ENCODE data around the gene SEMA3A. TPM values are rescaled to one million over a fixed set of nuclear protein-coding genes. Genes with fewer than 3 reads are reported as not detected.

SEMA3A gene
- total and polyA plus RNA-seq, 2 of the 13 experiments (the other 11 are each of a cell fraction or from before 2014, with no cell fraction given): 0.29 to 1.2 TPM

- TF ChIP-seq HNRNPL (IDR thresholded peaks at IDR 0.05; ENCODE audit: low read depth, low read length) (no peak), RAD21 (CRISPR knock-in tag; IDR thresholded peaks at IDR 0.05) (no peak), DR1 (CRISPR knock-in tag; IDR thresholded peaks at IDR 0.05) (no peak), EP300 (IDR thresholded peaks at IDR 0.05; ENCODE audit: low read depth in 2 of 2, low read length in 2 of 2) (no peak), EP300 (CRISPR knock-in tag; IDR thresholded peaks at IDR 0.05; ENCODE audit: borderline replicate concordance) (no peak), ZFAT (CRISPR knock-in tag; conservative IDR thresholded peaks at IDR 0.05) (no peak)
Measured at GRCh38 chr7:84077336-84077735, 117.3 kb downstream of the SEMA3A start (continued).

DNA sequence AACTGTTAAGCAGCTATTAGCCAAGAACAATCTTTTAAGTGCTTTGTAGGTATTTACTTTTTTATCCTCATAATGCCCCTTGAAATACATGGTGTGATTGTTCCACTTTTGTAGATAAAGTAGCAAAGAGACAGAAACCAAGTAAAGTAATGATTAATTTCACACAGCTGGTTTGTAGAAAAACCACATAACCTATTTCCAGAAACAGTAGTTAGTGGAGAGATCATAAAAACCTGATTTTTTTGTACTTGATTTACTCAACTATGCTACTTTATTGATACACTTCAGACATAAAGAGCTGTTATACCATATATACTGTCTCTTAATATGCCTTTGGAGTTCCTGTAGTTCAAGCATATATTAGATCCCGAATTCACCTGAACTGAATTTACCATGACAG lies 118.4 kb downstream of the SEMA3A start:
- H3K9me3 ChIP-seq (ENCODE audit: low read length): no peaks in the 10 kb centered on the region
- no peak for ATAC-seq
- ChIA-PET CTCF (ENCODE audit: low intra/inter-chr PET ratio, low total read pairs) (no interaction called here), POLR2A (no interaction called here)
- no peaks in the 10 kb centered on the region for H3K79me2 ChIP-seq (ENCODE audit: insufficient read depth, low read length)
- H3K4me3 ChIP-seq (replicated peaks in 1 of 3; ENCODE audit: insufficient read depth in 1 of 3, low read depth in 2 of 3, low read length in 3 of 3): no peak overlapping the region
- TF ChIP-seq HNRNPH1 (optimal IDR thresholded peaks at IDR 0.05; ENCODE audit: low read depth, low read length) (no peak), TSC22D2 (CRISPR knock-in tag; IDR thresholded peaks at IDR 0.05; ENCODE audit: borderline replicate concordance) (no peak), MIXL1 (CRISPR knock-in tag; IDR thresholded peaks at IDR 0.05) (no peak), CEBPG (CRISPR knock-in tag; IDR thresholded peaks at IDR 0.05) (no peak), CBX2 (IDR thresholded peaks at IDR 0.05; ENCODE audit: low read depth, low read length) (no peak), CBX2 (CRISPR knock-in tag; IDR thresholded peaks at IDR 0.05; ENCODE audit: low read depth) (no peak), ZNF17 (CRISPR knock-in tag; IDR thresholded peaks at IDR 0.05) (no peak), ZNF362 (CRISPR knock-in tag; IDR thresholded peaks at IDR 0.05; ENCODE audit: borderline replicate concordance) (no peak), FOXA3 (CRISPR knock-in tag; IDR thresholded peaks at IDR 0.05) (no peak), KLF11 (CRISPR knock-in tag; IDR thresholded peaks at IDR 0.05) (no peak), WIZ (CRISPR knock-in tag; IDR thresholded peaks at IDR 0.05) (no peak)
- TF ChIP-seq, protein P1, sequence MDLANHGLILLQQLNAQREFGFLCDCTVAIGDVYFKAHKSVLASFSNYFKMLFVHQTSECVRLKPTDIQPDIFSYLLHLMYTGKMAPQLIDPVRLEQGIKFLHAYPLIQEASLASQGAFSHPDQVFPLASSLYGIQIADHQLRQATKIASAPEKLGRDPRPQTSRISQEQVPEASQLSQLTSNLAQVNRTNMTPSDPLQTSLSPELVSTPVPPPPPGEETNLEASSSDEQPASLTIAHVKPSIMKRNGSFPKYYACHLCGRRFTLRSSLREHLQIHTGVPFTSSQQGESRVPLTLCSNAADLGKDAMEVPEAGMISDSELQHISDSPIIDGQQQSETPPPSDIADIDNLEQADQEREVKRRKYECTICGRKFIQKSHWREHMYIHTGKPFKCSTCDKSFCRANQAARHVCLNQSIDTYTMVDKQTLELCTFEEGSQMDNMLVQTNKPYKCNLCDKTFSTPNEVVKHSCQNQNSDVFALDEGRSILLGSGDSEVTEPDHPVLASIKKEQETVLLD (CRISPR knock-in tag; IDR thresholded peaks at IDR 0.05; ENCODE audit: low read depth): no peak
- TF ChIP-seq, protein P2, sequence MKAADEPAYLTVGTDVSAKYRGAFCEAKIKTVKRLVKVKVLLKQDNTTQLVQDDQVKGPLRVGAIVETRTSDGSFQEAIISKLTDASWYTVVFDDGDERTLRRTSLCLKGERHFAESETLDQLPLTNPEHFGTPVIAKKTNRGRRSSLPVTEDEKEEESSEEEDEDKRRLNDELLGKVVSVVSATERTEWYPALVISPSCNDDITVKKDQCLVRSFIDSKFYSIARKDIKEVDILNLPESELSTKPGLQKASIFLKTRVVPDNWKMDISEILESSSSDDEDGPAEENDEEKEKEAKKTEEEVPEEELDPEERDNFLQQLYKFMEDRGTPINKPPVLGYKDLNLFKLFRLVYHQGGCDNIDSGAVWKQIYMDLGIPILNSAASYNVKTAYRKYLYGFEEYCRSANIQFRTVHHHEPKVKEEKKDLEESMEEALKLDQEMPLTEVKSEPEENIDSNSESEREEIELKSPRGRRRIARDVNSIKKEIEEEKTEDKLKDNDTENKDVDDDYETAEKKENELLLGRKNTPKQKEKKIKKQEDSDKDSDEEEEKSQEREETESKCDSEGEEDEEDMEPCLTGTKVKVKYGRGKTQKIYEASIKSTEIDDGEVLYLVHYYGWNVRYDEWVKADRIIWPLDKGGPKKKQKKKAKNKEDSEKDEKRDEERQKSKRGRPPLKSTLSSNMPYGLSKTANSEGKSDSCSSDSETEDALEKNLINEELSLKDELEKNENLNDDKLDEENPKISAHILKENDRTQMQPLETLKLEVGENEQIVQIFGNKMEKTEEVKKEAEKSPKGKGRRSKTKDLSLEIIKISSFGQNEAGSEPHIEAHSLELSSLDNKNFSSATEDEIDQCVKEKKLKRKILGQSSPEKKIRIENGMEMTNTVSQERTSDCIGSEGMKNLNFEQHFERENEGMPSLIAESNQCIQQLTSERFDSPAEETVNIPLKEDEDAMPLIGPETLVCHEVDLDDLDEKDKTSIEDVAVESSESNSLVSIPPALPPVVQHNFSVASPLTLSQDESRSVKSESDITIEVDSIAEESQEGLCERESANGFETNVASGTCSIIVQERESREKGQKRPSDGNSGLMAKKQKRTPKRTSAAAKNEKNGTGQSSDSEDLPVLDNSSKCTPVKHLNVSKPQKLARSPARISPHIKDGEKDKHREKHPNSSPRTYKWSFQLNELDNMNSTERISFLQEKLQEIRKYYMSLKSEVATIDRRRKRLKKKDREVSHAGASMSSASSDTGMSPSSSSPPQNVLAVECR (CRISPR knock-in tag; IDR thresholded peaks at IDR 0.05; ENCODE audit: borderline replicate concordance): no peak
- DNase-seq (ENCODE audit: low spot score): no peak
- no peak overlapping the region for H3K27ac ChIP-seq (ENCODE audit: extremely low read length, insufficient read depth, low read length)
- in situ Hi-C loops (cut with HindIII; ENCODE audit: extremely low pct_ligation_motif_present, low pct_unique_long_range_greater_than_20kb) (no loop called here), intact Hi-C loops (cut with micrococcal nuclease; ENCODE audit: unreplicated experiment) (no loop called here)
- WGBS (ENCODE audit: low lambda C conversion rate): 74% methylated on average over 1 of the region's 1 CpG
- no peak for FAIRE-seq
- H4K20me1 ChIP-seq (ENCODE audit: insufficient read depth, low read length): no peaks in the 10 kb centered on the region
- no peak overlapping the region for H3K9ac ChIP-seq (ENCODE audit: insufficient read depth, low read depth, low read length)
- no peak overlapping the region for H2AFZ ChIP-seq (ENCODE audit: low read length)
- H3K36me3 ChIP-seq (replicated peaks in 1 of 2; ENCODE audit: control insufficient read depth in 1 of 2, insufficient read depth in 2 of 2, low read length in 2 of 2): no peaks in the 10 kb centered on the region
- BruUV-seq (replicated peaks): no TSS peak
- H3K27me3 ChIP-seq (ENCODE audit: control insufficient read depth in 1 of 2, insufficient read depth in 2 of 2, low read length in 2 of 2): no peaks in the 10 kb centered on the region
- no peak overlapping the region for H3K4me2 ChIP-seq (ENCODE audit: low read depth, low read length)
- H3K4me1 ChIP-seq (ENCODE audit: insufficient read depth, low read length): peaks cover under 1% of the 10 kb centered on the region
